ENCODE data around the gene LRMDA.
A peak's percentile ranks its signal among the peaks of the same experiment; 100 is the strongest.

Gene LRMDA

DNA sequence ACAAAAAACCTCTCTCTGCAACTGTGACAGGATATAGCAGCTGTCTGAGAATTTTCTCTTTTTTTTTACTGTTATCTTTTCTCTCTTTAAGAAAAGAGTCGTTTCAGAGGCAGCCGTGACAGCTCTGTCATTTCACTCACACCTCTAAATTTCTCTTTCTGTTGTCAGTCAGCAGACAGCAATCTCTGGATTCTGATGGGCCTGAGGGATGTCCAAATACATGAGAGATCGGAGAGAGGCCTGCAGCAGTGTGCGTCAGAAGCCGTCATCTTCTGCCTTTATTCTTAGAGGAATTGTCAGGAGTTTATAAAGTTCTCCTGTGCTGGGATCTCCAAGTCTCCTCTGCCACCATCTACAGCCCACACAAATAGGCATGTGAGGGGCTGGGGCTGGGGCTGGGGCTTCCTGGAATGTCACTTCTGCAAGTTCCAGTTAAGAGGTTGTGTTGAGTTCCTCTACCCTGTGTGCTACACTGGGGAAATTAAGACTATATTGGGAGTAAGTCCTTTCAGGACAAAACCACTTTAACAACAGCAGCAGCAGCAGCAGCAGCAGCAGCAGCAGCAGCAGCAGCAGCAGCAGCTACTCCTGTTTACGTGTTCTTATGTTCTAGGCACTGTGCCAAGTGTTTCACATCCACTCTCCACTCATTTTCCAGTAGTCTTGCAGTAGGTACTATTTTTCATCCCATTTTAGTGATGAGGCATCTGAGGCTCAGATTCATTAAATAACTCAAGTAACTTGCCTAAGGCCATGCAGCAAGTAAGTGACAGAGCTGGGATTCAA is 541.3 kb downstream of the LRMDA start:
- DNase-seq = peak; percentile 71

DNA sequence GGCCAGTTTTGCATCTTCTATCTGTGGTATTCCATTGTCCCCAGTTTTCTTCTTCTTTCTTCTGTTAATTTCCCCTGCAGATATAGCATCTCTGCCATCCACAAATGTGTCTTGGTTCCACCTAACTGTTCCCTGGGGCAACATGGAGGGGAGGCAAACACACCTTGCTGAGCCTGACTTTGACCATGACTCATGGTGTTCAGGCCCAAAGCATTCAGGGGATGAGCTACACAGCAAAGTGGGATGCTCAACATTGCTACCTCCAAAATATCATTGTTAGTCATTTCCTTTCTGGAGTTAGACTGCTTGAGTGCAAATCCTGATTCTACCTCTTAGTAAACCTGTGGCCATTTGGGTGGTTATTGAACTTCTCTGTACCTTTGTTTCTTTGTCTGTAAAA is 542.7 kb downstream of the LRMDA start:
- no peak for DNase-seq

DNA sequence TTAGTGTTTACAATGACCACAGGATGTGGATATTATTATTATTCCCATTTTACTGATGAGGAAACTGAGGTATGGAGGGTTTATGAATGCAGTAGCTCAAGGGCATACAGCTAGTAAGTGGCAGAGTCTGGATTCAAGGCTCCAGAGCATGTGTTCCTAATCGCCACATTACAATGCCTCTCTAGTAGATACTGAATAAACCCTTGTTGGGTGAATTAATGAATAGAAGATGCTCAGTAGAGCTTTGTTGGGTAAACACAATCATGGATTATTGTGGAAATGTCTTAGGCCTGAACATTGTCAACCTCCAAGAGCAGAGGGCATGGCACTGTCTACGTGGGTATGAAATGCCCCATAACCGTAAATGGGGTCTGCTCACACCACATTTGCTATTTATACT is 545.3 kb downstream of the LRMDA start:
- DNase-seq = no peak

DNA sequence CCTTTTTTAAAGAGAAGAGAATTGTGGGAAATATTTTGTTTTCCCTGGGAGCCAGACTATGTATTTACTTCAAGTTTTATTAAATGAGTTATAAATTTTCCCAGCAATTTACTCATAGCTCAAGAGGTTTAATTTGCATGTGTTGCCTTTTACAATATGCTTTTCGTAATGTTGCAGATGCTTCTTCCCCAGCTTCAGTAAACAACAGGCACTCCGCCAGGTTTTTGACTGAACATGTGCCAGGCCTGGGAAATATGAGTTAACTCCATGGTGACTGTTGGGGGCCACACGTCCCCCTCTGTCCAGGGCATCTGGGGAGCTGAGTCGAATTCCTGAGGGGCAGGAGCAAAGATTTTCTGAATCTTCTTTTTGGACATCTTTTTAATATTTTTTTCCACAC is 545.7 kb downstream of the LRMDA start:
- no peak for DNase-seq

DNA sequence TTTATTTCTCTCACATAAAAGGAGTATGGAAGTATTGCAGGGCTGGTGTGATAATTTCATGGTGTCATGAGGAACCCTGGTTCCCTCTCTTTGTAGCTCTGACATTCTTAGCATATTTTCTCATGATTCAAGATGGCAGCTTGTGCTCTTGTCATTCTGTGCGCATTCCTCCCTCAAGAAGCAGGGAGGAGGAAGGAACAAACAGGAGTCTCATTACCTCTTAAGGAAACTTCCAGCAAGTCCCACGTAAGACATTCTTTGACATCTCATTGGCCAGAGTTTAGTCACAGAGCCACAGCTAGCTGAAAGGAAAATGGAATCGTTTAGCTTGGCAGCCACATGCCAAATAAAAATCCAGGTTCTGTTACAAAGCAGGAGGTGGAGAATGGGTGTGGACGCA is 546.8 kb downstream of the LRMDA start:
- peak; percentile 33 for DNase-seq

DNA sequence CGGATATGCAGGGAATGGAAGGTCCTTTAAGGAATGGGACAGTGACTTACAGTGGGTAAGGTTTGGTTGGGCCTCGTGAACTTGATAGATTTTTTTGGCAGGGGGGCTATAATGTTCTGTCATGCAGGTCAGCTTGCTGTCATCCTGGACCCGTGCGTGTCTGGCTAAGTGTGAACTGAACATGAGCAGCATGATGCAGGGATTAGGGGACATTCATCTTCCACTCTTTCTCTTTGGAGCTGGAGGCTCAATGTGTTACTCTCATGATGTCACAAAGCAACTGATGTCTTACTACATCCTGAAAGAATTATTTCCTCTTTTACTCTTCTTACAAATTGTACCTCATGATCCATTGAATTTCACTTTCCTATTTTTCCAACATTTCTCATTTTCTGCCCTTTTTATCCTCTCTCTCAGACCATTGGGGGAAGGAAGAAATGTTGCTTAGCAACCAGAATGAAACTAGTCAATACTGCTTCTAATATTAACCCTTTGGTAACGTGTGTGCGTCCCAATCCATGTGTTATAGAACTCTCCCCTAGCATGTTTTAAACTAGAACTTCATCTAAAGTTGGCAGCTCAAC is 549.1 kb downstream of the LRMDA start:
- no peak for DNase-seq

DNA sequence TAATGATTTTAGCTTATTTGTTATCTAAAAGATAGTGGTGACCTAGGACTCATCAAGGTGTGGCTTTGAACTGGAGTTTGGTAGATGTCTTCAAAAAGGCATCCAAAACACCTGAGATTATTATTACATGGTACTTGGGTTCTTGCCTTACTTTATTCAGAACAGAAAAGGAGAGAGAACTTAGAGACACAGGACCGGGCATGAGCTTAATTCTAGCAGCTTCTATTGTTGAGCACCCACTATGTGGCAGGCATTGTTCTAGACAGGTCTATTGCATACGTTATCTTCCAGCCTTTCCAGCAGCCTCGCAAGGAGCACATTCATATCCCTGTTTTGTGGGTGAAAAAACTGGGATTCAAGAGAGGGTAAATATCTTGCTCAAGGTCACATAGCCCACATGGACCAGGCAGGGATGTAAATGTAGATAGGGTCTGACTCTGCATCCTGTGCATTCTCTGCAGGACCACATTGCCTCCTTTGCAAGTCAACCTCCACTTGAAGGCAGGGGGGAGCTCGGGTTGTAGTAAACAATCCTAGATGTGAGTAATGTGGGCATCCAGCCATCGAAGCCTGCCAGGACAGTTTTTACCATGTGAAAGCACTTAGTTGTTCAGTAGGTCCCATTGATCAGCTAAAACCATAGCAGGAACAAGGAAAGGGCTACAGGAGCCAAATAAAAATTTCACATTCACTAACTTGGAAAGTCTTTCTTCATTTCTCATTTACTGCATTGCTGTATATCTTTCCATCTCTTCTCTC is 551.4 kb downstream of the LRMDA start:
- DNase-seq = peak; percentile 55

DNA sequence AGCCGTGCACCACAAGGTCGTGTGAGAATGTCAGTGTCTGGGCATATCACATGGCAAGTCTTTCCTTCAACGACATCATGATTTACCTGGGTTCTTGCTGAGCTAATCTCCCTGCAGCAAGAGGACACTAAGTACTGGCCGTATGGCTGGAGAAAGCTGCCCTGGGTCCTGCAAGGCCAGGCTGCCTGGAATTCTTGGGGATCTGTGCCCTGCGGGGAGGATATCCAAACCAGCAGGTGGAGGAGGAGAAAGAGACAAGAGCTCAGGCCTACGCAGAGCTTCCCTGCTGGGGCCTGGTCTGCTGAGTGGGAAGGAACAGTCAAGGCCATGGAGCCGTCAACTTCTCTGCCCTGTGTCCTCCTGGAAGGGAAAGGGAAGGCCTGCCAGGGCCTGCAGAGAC is 552.6 kb downstream of the LRMDA start:
- no peak for DNase-seq

DNA sequence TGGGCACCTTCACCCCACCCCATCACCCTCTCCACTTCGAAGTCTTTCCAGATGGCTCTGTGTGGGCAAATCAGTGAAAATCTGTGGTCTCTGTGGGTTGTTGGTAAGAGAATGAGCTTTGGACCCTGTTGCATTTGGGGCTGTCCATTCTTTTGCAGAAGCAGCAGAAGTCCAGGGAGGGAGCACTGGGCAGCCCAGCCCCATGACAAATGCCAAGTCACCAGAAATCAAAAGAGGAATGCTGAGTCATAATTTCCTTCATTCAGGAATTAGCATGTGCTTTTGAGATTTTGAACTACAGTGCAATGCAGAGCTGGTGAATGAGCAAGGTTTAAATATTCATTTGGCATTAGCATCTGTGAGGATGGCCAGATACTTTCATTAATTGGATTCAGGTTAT is 556.2 kb downstream of the LRMDA start:
- peak; percentile 54 for DNase-seq

DNA sequence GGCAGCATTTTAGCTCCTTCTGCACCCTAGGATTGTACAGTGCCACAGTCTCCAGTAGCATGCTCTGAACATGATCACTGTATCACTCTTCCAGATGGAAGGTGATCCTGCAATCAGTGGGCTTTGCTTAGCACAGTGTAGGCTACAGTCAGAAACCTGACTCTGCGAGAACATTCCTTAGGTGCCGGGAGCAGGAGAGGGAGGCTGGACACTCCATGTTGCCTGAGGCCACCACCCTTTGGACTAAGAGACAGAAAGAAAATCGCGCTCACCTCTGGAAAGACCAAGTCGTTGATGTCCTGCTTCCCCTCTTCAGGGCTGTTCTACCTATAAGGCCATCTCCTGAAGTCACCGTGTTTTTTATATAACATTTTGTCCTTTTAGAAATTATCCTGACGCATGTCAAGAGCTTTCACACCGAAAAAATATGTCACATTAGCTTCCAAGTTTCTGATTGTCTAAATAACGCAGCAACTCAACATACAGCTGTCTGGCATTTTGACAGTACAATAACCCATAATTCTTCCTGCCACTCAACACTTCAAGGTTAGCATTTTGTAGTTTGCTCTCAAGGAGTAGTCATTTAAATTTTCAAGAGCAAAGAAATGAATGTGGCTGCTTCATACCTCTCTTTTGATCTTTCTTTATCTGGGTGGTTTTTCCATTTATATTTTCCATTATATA is 563.1 kb downstream of the LRMDA start:
- no peak for DNase-seq

DNA sequence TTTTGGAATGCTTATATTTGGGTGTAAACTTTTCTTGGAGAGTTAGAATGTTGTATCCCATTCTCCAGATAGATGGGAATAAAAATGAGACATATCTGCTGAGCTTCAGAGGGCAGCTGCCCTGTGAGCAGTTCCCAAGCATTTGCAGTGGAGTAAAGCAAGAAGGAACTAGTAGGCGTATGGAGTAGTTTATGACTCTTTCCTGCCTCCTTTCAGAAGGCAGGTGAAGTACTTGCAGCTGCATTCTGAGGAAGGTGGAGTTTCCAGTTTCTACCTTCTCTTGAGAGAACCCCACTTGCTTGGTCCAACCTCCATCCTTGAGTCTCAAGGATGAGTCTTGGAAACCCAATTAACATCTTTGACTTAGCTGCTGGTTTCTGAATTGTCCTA is 563.6 kb downstream of the LRMDA start:
- DNase-seq = no peak

DNA sequence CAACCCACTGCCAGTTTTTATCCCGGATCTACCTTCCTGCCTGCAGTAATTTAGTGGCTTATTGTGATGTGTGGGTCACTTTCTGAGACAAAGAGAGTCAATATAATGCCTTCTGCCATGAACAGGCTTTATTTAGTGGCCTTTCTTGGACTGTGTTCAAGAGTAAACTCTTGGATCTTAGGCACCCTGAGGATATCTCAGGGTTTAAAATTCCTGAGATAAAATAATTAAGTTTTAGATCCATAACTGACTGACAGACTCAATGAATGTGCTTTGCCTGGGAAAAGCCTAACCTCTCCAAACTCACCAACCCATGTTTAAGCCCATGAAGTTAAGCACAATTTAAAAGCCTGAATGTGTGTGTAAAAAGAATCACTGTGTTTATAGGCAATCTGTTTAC is 564.3 kb downstream of the LRMDA start:
- no peak for DNase-seq

DNA sequence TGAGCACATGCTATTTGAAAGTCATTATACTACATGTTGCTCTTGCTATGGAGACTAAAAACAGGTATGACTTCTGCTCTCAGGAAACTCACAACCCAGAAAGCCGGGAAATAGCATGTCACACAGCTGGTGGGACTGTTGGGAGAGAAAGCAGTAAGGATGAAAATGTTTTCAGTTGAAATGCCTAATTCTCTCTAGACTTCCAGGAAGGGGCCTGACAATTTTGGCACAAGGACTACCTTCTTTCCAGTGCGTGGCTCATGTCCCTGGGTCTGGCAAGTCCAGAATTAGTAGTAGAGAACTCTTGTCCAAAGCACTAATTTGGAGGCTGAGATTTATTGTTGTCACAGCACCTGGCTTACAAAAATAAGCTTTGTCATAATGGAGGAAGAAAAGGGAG is 567.6 kb downstream of the LRMDA start:
- no peak for DNase-seq

DNA sequence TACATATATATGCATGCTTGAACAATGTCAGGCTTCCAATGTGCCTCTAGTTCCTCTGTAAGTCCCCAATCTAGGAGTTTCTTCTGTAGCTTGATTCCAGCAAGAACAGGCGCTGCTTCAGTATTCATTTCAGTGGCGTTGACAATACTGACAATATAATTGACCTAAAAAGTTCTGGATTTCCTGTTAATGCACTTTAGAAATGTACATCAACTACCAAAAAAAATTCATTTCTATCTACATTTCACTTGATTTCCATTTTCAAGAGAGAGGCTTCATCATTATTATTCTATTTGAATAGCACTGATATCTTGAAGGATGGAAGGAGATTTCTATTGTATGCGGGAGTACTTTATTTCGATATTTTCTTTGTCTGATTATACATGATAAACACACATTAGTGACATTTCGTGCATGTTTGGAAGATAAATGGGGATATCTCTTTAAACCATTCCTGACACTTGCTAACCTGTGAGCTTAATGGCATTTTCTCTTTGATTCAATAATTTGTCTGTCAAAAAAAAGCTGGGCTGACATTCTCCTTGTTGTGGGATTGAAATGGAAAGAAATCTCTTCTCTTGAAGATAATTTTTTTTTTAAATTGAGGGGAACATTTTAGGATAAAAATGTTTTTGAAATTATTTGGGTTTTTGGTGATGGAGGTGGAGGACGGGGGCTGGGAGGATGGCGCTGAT is 568.2 kb downstream of the LRMDA start:
- DNase-seq = no peak

DNA sequence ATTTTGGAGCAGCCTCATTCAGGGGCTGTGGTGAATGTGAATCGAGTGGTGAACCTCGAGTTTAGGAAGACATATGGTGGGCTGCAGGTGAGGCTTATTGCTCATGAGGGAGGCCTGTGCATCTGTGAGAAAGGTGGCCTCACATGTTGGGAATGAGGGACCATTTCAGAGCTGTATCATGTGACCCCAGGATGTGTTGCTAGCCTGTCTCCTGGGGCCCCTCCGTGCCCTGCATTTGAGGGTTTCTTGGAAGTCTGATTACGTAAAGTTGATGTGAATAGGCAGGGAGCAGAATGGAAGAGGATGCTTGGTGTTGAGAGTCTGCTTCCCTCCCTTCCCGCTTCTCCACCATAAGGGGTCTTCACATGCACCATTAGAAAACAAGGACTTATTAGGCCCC is 569.1 kb downstream of the LRMDA start:
- no peak for DNase-seq

DNA sequence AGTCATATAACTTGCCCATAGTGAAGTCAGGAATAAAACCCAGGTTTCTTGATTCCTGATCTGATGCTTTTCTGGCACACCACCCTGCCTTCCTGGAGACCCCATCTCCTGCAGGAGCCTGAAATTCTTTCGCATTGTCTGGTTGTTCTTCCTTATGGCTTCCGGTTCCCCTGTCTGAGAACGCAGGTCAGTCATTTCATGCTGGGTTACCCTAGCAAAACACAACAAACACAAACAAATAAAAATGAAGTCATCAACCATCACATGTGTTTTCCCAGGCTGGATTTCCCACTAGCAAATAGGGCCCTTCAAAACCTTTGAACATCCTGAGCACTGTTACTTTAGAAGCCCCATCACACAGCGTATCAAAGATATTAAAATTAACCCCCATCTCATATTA is 569.6 kb downstream of the LRMDA start:
- DNase-seq = no peak

DNA sequence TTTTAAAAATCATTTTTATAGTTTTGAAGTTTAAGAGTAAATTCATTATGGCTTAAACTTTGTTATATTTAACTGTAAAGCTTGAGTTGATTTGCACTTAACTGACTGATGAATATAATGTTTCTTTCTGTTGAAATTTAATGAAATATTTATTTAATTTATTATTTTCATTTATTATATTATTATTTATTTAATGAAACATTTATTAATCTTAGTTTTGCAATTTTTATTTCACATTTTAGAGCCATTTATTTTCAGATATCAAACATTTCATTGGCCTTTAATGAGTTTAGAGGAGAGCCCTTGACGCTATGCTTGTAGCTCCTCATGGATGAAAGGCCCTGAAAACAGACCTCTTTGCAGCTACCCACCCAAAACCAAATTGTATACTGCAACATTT is 570.0 kb downstream of the LRMDA start:
- DNase-seq = no peak

DNA sequence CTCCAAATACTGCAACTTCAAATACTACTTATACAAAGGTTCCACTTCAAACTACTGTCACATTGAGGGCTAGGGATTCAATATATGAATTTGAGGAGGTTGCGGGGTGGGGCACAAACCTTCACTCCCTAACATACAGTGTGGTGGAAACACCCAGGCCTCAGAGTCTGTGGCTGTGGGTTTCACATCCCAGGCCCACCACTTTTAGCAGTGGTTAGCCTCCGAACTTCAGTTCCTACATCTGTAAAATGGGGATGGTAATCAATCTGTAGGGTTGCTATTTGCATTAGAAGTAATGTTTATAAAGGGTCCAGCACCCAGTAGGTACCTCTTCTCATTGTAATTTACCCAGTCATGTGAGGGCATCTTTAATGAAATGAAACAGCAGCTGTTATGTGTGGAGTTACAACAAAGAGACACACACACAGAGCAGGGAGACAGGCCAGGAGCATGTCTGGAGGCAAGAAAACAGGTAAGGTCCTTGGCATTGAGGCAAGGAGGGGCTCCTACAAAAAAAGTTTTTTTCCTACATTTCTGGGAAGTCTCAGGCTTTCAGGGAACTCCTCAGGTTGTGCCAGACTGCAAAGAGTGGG is 570.9 kb downstream of the LRMDA start:
- DNase-seq = no peak

DNA sequence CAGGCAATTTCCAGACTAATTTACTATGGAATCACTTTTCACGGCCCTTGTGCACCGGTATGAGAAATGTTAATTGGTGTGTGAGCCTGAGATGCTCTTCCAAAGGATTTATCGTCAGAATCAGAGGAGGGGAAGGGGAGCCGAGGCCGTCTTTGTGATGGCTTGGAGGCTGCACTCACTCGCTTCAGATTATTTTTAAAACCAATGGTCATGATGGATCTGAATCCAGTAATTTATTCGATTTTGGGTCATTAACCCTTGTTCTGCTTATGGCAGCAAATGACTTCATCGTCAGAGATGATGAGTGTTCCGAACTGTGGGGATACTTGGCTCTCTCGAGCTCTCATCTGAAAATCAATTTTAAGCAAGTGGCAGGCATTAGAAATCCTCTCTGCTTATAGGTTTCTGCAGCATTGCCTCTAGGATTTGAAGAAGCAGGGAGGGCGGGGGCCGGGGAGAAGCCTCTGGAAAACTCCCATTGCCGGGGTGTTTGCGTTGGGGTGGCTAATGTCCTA is 576.3 kb downstream of the LRMDA start:
- DNase-seq = no peak

DNA sequence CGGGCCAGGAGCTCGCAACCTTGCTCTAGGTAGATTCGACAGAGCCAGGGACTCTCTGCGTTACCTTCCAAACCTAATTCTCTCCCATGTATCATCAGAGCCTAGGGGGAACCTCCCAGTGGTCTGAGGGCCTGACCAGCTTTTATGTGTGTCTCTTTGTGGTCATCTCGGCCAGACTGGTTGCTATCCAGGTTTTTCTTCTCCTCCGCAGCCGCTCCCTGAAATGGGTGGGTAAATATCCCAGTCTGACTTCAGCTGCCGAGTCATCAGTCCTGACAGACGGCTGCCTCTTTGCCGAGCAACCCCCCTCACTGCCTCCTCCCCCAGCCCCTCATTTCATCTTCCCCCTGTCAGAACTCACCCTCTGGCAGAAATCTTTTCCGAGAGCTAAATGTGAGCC is 578.1 kb downstream of the LRMDA start:
- DNase-seq = no peak

DNA sequence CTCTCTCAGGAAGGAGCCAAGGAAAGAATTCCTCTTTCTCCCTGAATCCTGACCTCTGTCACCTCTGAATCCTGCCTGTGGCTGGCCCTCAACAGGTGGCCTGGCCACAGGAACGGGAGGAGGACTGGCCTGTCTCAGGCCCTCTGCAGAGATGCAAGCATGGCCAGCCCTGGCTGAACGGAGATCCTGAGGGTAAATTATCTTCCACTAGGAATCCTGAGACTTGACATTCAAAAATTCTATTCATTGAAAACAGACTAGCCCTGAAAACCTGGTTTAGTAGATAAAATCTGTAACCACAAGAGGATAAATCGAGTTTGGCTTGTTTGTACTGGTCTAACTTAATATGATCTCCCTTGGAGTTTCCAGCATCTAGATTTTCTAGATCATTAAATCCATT is 579.3 kb downstream of the LRMDA start:
- no peak for DNase-seq

DNA sequence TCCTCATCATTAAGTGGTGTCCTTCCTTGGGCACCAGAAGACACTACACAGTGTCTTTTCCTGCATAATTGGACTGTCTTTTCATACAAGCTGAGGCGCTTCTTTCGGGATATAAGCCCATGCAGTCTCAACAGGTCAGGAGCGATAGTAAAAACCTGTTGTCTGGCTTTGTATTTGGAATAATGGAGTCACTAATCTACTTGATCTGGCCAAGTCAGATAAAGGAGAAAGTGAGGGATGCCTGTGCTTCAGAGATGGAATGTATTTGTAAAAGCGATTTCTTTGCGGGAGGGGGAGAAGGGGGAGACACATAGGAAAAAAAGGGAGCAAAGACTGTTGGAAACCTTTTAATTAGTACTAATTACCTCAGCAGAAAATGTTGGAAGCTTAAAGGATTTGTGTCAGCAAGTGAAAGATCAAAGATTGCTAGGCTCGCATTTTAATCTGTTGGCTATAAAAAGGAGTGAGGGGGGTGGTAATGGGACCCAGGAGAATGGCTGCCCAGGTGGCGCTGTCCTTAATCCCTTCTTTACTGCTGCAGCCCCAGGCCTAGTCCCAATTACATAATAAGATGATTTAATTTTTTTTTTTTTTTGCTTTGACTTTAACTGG is 581.4 kb downstream of the LRMDA start:
- DNase-seq = no peak

Data from fibroblast of skin of abdomen (primary cell).